ENCODE results near the gene AGAP3. TPM values are rescaled to one million over a fixed set of nuclear protein-coding genes. Genes with fewer than 3 reads are reported as not detected.

The AGAP3 gene
- total and polyA plus RNA-seq, 2 of the 4 experiments (the other 2 are of a cell fraction) = 35.3 to 93.9 TPM

GRCh38 chr7:151061213-151062110 is 24.8 kb upstream of the AGAP3 start:
- Histone ChIP-seq H3K9ac (ENCODE audit: low read depth, low read length) (peak overlapping the region; percentile 84), H3K4ac (ENCODE audit: low read depth, low read length) (peak overlapping the region; percentile 89), H2BK15ac (ENCODE audit: low read depth, low read length) (no peak overlapping the region), H3K9me1 (ENCODE audit: insufficient read depth, low read length) (peaks cover 12% of the 10 kb centered on the region; the same call in 1 of the 2 replicates), H2BK5ac (ENCODE audit: low read depth, low read length, poor library complexity, severe bottlenecking) (peak overlapping the region; percentile 95), H2AK5ac (ENCODE audit: low read depth, low read length) (peak overlapping the region; percentile 96), H3K27ac (ENCODE audit: insufficient read depth, low read length) (peak overlapping the region; percentile 97), H3K4me1 (ENCODE audit: control insufficient read depth, insufficient read depth, low read length) (peaks cover 43% of the 10 kb centered on the region), H3K18ac (ENCODE audit: low read depth, low read length) (no peak overlapping the region; the same call in 1 of the 2 replicates), H4K20me1 (ENCODE audit: insufficient read depth, low read length) (peaks cover 32% of the 10 kb centered on the region), H4K91ac (ENCODE audit: insufficient read depth, low read depth, low read length) (no peak overlapping the region; the same call in none of the 2 replicates), H3K23ac (ENCODE audit: low read depth, low read length) (peak overlapping the region; percentile 90; the same call in 1 of the 2 replicates), H3K56ac (ENCODE audit: extremely low read depth, insufficient read depth, low read length) (no peak overlapping the region), H2AFZ (replicated peaks; ENCODE audit: low read length, poor library complexity) (peak overlapping the region; percentile 60), H3K27me3 (ENCODE audit: control insufficient read depth, insufficient read depth, low read length) (no peaks in the 10 kb centered on the region), H3K4me2 (ENCODE audit: low read depth, low read length) (peak overlapping the region; percentile 99; the same call in 1 of the 2 replicates), H3K14ac (replicated peaks; ENCODE audit: low read depth, low read length) (peak overlapping the region; percentile 60; the same call in 1 of the 2 replicates), H2AK9ac (replicated peaks; ENCODE audit: low read depth, low read length, poor library complexity) (peak overlapping the region; percentile 100), H2BK20ac (ENCODE audit: low read depth, low read length) (no peak overlapping the region), H2BK120ac (ENCODE audit: low read depth, low read length) (peak overlapping the region; percentile 56), H3K4me3 (ENCODE audit: insufficient read depth, low read depth, low read length) (peak overlapping the region; percentile 7; the same call in 1 of the 2 replicates), H4K8ac (ENCODE audit: low read depth in 2 of 2, low read length in 2 of 2) (peak overlapping the region; percentile 35 to 65), H4K5ac (ENCODE audit: low read depth, low read length) (no peak overlapping the region), H3K79me1 (ENCODE audit: low read depth in 1 of 2, low read length in 2 of 2) (peaks cover 28 to 70% of the 10 kb centered on the region in 2 experiments), H3K36me3 (ENCODE audit: control insufficient read depth, insufficient read depth, low read length) (peaks cover 21% of the 10 kb centered on the region), H3K9me3 (ENCODE audit: control insufficient read depth, insufficient read depth, low read length) (no peaks in the 10 kb centered on the region)
- no peak for ATAC-seq (ENCODE audit: low read depth)
- dilution Hi-C loops (cut with HindIII; ENCODE audit: low sequenced_read_pairs, unreplicated experiment) = no loop called here
- CTCF ChIA-PET = no interaction called here
- in situ Hi-C loops (cut with MboI; ENCODE audit: low sequenced_read_pairs) = no loop called here
- intact Hi-C loops (cut with micrococcal nuclease) = no loop called here
- 48% methylated on average over 10 of the region's 33 CpGs; no CpG with 5 or more reads in 1 of the 2 experiments for WGBS, 2 experiments (ENCODE audit: extremely low coverage in 2 of 2, insufficient read length in 1 of 2)
- TF ChIP-seq RAD21 (IDR thresholded peaks at IDR 0.05; ENCODE audit: low read length) = no peak
- no peak for TF ChIP-seq CEBPB (IDR thresholded peaks at IDR 0.05; ENCODE audit: low read depth, low read length)
- no peak for TF ChIP-seq ELK1 (IDR thresholded peaks at IDR 0.05; ENCODE audit: borderline replicate concordance, low read depth, low read length)
- TF ChIP-seq FOS (IDR thresholded peaks at IDR 0.05; ENCODE audit: low read depth, low read length) = no peak
- no peak for TF ChIP-seq CHD1 (IDR thresholded peaks at IDR 0.05; ENCODE audit: low read depth, low read length)
- TF ChIP-seq BHLHE40 (IDR thresholded peaks at IDR 0.05; ENCODE audit: low read depth, low read length) = no peak
- no peak for TF ChIP-seq POLR2A (IDR thresholded peaks at IDR 0.05; ENCODE audit: low read depth, low read length)
- no peak for TF ChIP-seq RCOR1 (IDR thresholded peaks at IDR 0.05; ENCODE audit: insufficient replicate concordance, low read length)
- no peak for TF ChIP-seq MAZ (IDR thresholded peaks at IDR 0.05; ENCODE audit: borderline replicate concordance, low read depth, low read length)
- TF ChIP-seq, protein P1, sequence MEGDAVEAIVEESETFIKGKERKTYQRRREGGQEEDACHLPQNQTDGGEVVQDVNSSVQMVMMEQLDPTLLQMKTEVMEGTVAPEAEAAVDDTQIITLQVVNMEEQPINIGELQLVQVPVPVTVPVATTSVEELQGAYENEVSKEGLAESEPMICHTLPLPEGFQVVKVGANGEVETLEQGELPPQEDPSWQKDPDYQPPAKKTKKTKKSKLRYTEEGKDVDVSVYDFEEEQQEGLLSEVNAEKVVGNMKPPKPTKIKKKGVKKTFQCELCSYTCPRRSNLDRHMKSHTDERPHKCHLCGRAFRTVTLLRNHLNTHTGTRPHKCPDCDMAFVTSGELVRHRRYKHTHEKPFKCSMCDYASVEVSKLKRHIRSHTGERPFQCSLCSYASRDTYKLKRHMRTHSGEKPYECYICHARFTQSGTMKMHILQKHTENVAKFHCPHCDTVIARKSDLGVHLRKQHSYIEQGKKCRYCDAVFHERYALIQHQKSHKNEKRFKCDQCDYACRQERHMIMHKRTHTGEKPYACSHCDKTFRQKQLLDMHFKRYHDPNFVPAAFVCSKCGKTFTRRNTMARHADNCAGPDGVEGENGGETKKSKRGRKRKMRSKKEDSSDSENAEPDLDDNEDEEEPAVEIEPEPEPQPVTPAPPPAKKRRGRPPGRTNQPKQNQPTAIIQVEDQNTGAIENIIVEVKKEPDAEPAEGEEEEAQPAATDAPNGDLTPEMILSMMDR (conservative IDR thresholded peaks at IDR 0.05; ENCODE audit: low read depth, low read length) = no peak
- POLR2A ChIA-PET (ENCODE audit: unreplicated experiment) = interaction anchor here (0.6 kb wide), 1 partner anchor 16 kb away, joined by 5 read pairs; no protein-coding TSS in a partner anchor
- BruUV-seq (replicated peaks) = no TSS peak
- no peak for DNase-seq
